AG09309 (cell line): ENCODE data around the gene FUT4.
A peak's percentile ranks its signal among the peaks of the same experiment; 100 is the strongest.
"Not testable (repeated sequence)": the region's sequence is repeated elsewhere in the genome, so short reads cannot be mapped to it uniquely, and the experiment has no call there.

Experiments
- DNase-seq: peaks from one replicate; pipeline ENCODE4 v3.0.0-alpha.2; 2010; ENCODE audit warnings: low read depth
- H3K4me3 ChIP-seq: 2 replicates; pipeline ENCODE4 v1.5.1; 2011; ENCODE audit warnings: mild to moderate bottlenecking, low read depth, low read length, moderate library complexity; ENCODE audit not compliant: control insufficient read depth
- CTCF ChIP-seq: IDR thresholded peaks from 2 replicates; pipeline ENCODE4 v1.5.1; 2011; ENCODE audit warnings: mild to moderate bottlenecking, low read depth, low read length, inconsistent platforms; ENCODE audit not compliant: insufficient read depth, control insufficient read depth; ENCODE audit errors: missing control alignments

The FUT4 gene

GRCh38 chr11:94567181-94567670 lies 23.5 kb downstream of the FUT4 start, which contains the start of gene PIWIL4:
Gene PIWIL4, plus strand, starts transcription at chr11:94567368. Its CDS starts 151 bp downstream, at chr11:94567519.
- no peak for DNase-seq
- H3K4me3 ChIP-seq = no peak within 1 kb of the TSS
- no peak for TF ChIP-seq CTCF

- no peak overlapping the region for H3K4me3 ChIP-seq
- no peak for TF ChIP-seq CTCF
- DNase-seq = no peak
Observed at GRCh38 chr11:94568200-94568599, 24.5 kb downstream of the FUT4 start.

GRCh38 chr11:94568717-94569116 lies 25.0 kb downstream of the FUT4 start:
- TF ChIP-seq CTCF = no peak
- DNase-seq = no peak
- H3K4me3 ChIP-seq = no peak overlapping the region

- H3K4me3 ChIP-seq, DNase-seq: not testable (repeated sequence)
Observed at GRCh38 chr11:94572975-94573374, 29.3 kb downstream of the FUT4 start.

- peak; percentile 67 for DNase-seq
- no peak for TF ChIP-seq CTCF
- peak overlapping the region; percentile 41 for H3K4me3 ChIP-seq
Observed at GRCh38 chr11:94574193-94574961, 30.7 kb downstream of the FUT4 start.

- no peak for DNase-seq
- H3K4me3 ChIP-seq = no peak overlapping the region
- TF ChIP-seq CTCF = no peak
Observed at GRCh38 chr11:94576306-94576705, 32.6 kb downstream of the FUT4 start.

- DNase-seq = no peak
- no peak for TF ChIP-seq CTCF
- no peak overlapping the region for H3K4me3 ChIP-seq
Observed at GRCh38 chr11:94577841-94578240, 34.1 kb downstream of the FUT4 start.
